ENCODE results near the gene SYT14. TPM values are rescaled to one million over a fixed set of nuclear protein-coding genes. Genes with fewer than 3 reads are reported as not detected.
A peak's percentile ranks its signal among the peaks of the same experiment; 100 is the strongest.

Gene SYT14
- total and polyA plus RNA-seq, 2 experiments from 2014 or later, result 0.55 to 1.7 TPM

- no peak for TF ChIP-seq EZH2phosphoT487 (IDR thresholded peaks at IDR 0.05; ENCODE audit: insufficient read depth, low read depth)
- TF ChIP-seq EZH2 (IDR thresholded peaks at IDR 0.05; ENCODE audit: insufficient read depth, poor library complexity, severe bottlenecking), result no peak
- Histone ChIP-seq H3K4me3 (no peak overlapping the region), H3K4me1 (ENCODE audit: insufficient read depth) (no peaks in the 10 kb centered on the region), H3K9me3 (ENCODE audit: low read depth) (no peaks in the 10 kb centered on the region), H4K20me1 (ENCODE audit: insufficient read depth) (no peaks in the 10 kb centered on the region), H3F3A (ENCODE audit: insufficient read depth) (no peaks in the 10 kb centered on the region), H3K27ac (no peak overlapping the region), H3K79me2 (ENCODE audit: insufficient read depth) (no peaks in the 10 kb centered on the region), H3K4me2 (ENCODE audit: unreplicated experiment) (no peak overlapping the region), H3K27me3 (replicated peaks; ENCODE audit: insufficient read depth) (no peaks in the 10 kb centered on the region), H3K9ac (no peak overlapping the region), H3K9me2 (ENCODE audit: insufficient read depth) (no peaks in the 10 kb centered on the region), H2AFZ (no peak overlapping the region), H3K36me3 (ENCODE audit: low read depth) (no peaks in the 10 kb centered on the region)
- 55 to 60% methylated on average over 6 of the region's 6 CpGs for WGBS, 2 experiments (ENCODE audit: low coverage in 1 of 2, low lambda C conversion rate in 2 of 2, missing lambda C conversion rate in 2 of 2)
- in situ Hi-C loops (cut with MboI), result no loop called here
- no peak for DNase-seq
Measured at GRCh38 chr1:210087058-210087457, 149.0 kb downstream of the SYT14 start.

GRCh38 chr1:210089855-210090254, 151.8 kb downstream of the SYT14 start:
- peak; percentile 5 for DNase-seq
- in situ Hi-C loops (cut with MboI), result no loop called here
- Histone ChIP-seq H3K4me2 (ENCODE audit: unreplicated experiment) (no peak overlapping the region), H4K20me1 (ENCODE audit: insufficient read depth) (no peaks in the 10 kb centered on the region), H2AFZ (no peak overlapping the region), H3K36me3 (ENCODE audit: low read depth) (no peaks in the 10 kb centered on the region), H3K4me3 (no peak overlapping the region), H3K4me1 (ENCODE audit: insufficient read depth) (no peaks in the 10 kb centered on the region), H3F3A (ENCODE audit: insufficient read depth) (no peaks in the 10 kb centered on the region), H3K9ac (no peak overlapping the region), H3K27me3 (replicated peaks; ENCODE audit: insufficient read depth) (no peaks in the 10 kb centered on the region), H3K27ac (no peak overlapping the region), H3K9me2 (ENCODE audit: insufficient read depth) (no peaks in the 10 kb centered on the region), H3K79me2 (ENCODE audit: insufficient read depth) (no peaks in the 10 kb centered on the region), H3K9me3 (ENCODE audit: low read depth) (no peaks in the 10 kb centered on the region)
- WGBS, 2 experiments (ENCODE audit: low coverage in 1 of 2, low lambda C conversion rate in 2 of 2, missing lambda C conversion rate in 2 of 2), result 39 to 50% methylated on average over 6 of the region's 6 CpGs
- TF ChIP-seq EZH2phosphoT487 (IDR thresholded peaks at IDR 0.05; ENCODE audit: insufficient read depth, low read depth) (no peak), EZH2 (IDR thresholded peaks at IDR 0.05; ENCODE audit: insufficient read depth, poor library complexity, severe bottlenecking) (no peak)

- Histone ChIP-seq H3K4me3 (no peak overlapping the region), H3K4me2 (ENCODE audit: unreplicated experiment) (no peak overlapping the region), H3K36me3 (ENCODE audit: low read depth) (no peaks in the 10 kb centered on the region), H3K9ac (no peak overlapping the region), H3K27me3 (replicated peaks; ENCODE audit: insufficient read depth) (no peaks in the 10 kb centered on the region), H4K20me1 (ENCODE audit: insufficient read depth) (no peaks in the 10 kb centered on the region), H3F3A (ENCODE audit: insufficient read depth) (no peaks in the 10 kb centered on the region), H3K9me2 (ENCODE audit: insufficient read depth) (no peaks in the 10 kb centered on the region), H3K27ac (no peak overlapping the region), H3K9me3 (ENCODE audit: low read depth) (no peaks in the 10 kb centered on the region), H3K79me2 (ENCODE audit: insufficient read depth) (no peaks in the 10 kb centered on the region), H3K4me1 (ENCODE audit: insufficient read depth) (no peaks in the 10 kb centered on the region), H2AFZ (no peak overlapping the region)
- DNase-seq, result no peak
- TF ChIP-seq EZH2phosphoT487 (IDR thresholded peaks at IDR 0.05; ENCODE audit: insufficient read depth, low read depth), result no peak
- TF ChIP-seq EZH2 (IDR thresholded peaks at IDR 0.05; ENCODE audit: insufficient read depth, poor library complexity, severe bottlenecking), result no peak
- in situ Hi-C loops (cut with MboI), result no loop called here
- 58 to 69% methylated on average over 3 of the region's 3 CpGs for WGBS, 2 experiments (ENCODE audit: low coverage in 1 of 2, low lambda C conversion rate in 2 of 2, missing lambda C conversion rate in 2 of 2)
Measured at GRCh38 chr1:210092366-210092765, 154.3 kb downstream of the SYT14 start.

- H3K4me2 ChIP-seq (ENCODE audit: unreplicated experiment), result no peak overlapping the region
- H3K9me3 ChIP-seq (ENCODE audit: low read depth), result no peaks in the 10 kb centered on the region
- H3K9ac ChIP-seq, result no peak overlapping the region
- in situ Hi-C loops (cut with MboI), result no loop called here
- H3K4me3 ChIP-seq, result no peak overlapping the region
- no peaks in the 10 kb centered on the region for H3K4me1 ChIP-seq (ENCODE audit: insufficient read depth)
- no peaks in the 10 kb centered on the region for H3F3A ChIP-seq (ENCODE audit: insufficient read depth)
- TF ChIP-seq EZH2 (IDR thresholded peaks at IDR 0.05; ENCODE audit: insufficient read depth, poor library complexity, severe bottlenecking) (no peak), EZH2phosphoT487 (IDR thresholded peaks at IDR 0.05; ENCODE audit: insufficient read depth, low read depth) (no peak)
- no peak for DNase-seq
- no peaks in the 10 kb centered on the region for H3K79me2 ChIP-seq (ENCODE audit: insufficient read depth)
- H2AFZ ChIP-seq, result no peak overlapping the region
- H3K9me2 ChIP-seq (ENCODE audit: insufficient read depth), result no peaks in the 10 kb centered on the region
- 62 to 67% methylated on average over 3 of the region's 3 CpGs for WGBS, 2 experiments (ENCODE audit: low coverage in 1 of 2, low lambda C conversion rate in 2 of 2, missing lambda C conversion rate in 2 of 2)
- H3K27me3 ChIP-seq (replicated peaks; ENCODE audit: insufficient read depth), result no peaks in the 10 kb centered on the region
- no peaks in the 10 kb centered on the region for H3K36me3 ChIP-seq (ENCODE audit: low read depth)
- no peaks in the 10 kb centered on the region for H4K20me1 ChIP-seq (ENCODE audit: insufficient read depth)
- H3K27ac ChIP-seq, result no peak overlapping the region
Measured at GRCh38 chr1:210093461-210093860, 155.4 kb downstream of the SYT14 start.

GRCh38 chr1:210098356-210098755, 160.3 kb downstream of the SYT14 start:
- no peak overlapping the region for H3K9ac ChIP-seq
- no peak for TF ChIP-seq EZH2 (IDR thresholded peaks at IDR 0.05; ENCODE audit: insufficient read depth, poor library complexity, severe bottlenecking)
- TF ChIP-seq EZH2phosphoT487 (IDR thresholded peaks at IDR 0.05; ENCODE audit: insufficient read depth, low read depth), result no peak
- no peaks in the 10 kb centered on the region for H4K20me1 ChIP-seq (ENCODE audit: insufficient read depth)
- WGBS, 2 experiments (ENCODE audit: low coverage in 1 of 2, low lambda C conversion rate in 2 of 2, missing lambda C conversion rate in 2 of 2), result 49 to 61% methylated on average over 3 of the region's 3 CpGs
- no peaks in the 10 kb centered on the region for H3K9me3 ChIP-seq (ENCODE audit: low read depth)
- peak; percentile 4 for DNase-seq
- H3F3A ChIP-seq (ENCODE audit: insufficient read depth), result no peaks in the 10 kb centered on the region
- no peaks in the 10 kb centered on the region for H3K9me2 ChIP-seq (ENCODE audit: insufficient read depth)
- no peak overlapping the region for H3K4me3 ChIP-seq
- no peak overlapping the region for H3K4me2 ChIP-seq (ENCODE audit: unreplicated experiment)
- in situ Hi-C loops (cut with MboI), result no loop called here
- H3K27ac ChIP-seq, result no peak overlapping the region
- H2AFZ ChIP-seq, result no peak overlapping the region
- H3K79me2 ChIP-seq (ENCODE audit: insufficient read depth), result no peaks in the 10 kb centered on the region
- H3K4me1 ChIP-seq (ENCODE audit: insufficient read depth), result no peaks in the 10 kb centered on the region
- H3K27me3 ChIP-seq (replicated peaks; ENCODE audit: insufficient read depth), result no peaks in the 10 kb centered on the region
- no peaks in the 10 kb centered on the region for H3K36me3 ChIP-seq (ENCODE audit: low read depth)

Data from GM23248 (cell line).